ENCODE results near the gene GPBP1. TPM values are rescaled to one million over a fixed set of nuclear protein-coding genes. Genes with fewer than 3 reads are reported as not detected.

GPBP1 gene
- total RNA-seq, 1 experiment from 2014 or later, result 69.5 TPM

GRCh38 chr5:57191163-57191562, 17.3 kb downstream of the GPBP1 start:
- peaks cover 43% of the 10 kb centered on the region; the same call in 1 of the 2 replicates for H4K20me1 ChIP-seq (ENCODE audit: insufficient read depth)
- RAD21 ChIA-PET (ENCODE audit: low non-redundant PET in 1 of 2, low total read pairs in 2 of 2, uncharacterized antibody in 2 of 2, unreplicated experiment in 2 of 2), result no interaction called here
- no peak overlapping the region for H3K4me3 ChIP-seq (replicated peaks in 1 of 2; ENCODE audit: low read depth in 1 of 2, low read length in 2 of 2)
- BruUV-seq (replicated peaks), result no TSS peak
- H3K4me2 ChIP-seq (ENCODE audit: low read length), result no peak overlapping the region
- H3K4me1 ChIP-seq (ENCODE audit: control insufficient read depth in 1 of 2, insufficient read depth in 2 of 2, low read length in 2 of 2), result no peaks in the 10 kb centered on the region; a peak in 1 of 4 replicates
- H3K27me3 ChIP-seq (ENCODE audit: insufficient read depth, low read length), result no peaks in the 10 kb centered on the region
- intact Hi-C loops (cut with micrococcal nuclease), result no loop called here
- H3K9ac ChIP-seq (ENCODE audit: low read length), result no peak overlapping the region
- CTCF ChIA-PET, result no interaction called here
- H3K9me3 ChIP-seq (ENCODE audit: control insufficient read depth in 1 of 2, insufficient read depth in 1 of 2, low read depth in 1 of 2, low read length in 2 of 2), result no peaks in the 10 kb centered on the region
- no peak for ATAC-seq
- H3K27ac ChIP-seq (ENCODE audit: low read depth, low read length), result no peak overlapping the region
- H3K79me2 ChIP-seq (ENCODE audit: insufficient read depth, low read length), result peaks cover 100% of the 10 kb centered on the region
- no peaks in the 10 kb centered on the region for H3K9me2 ChIP-seq (ENCODE audit: insufficient read depth)
- TF ChIP-seq POLR2AphosphoS5 (IDR thresholded peaks at IDR 0.05; ENCODE audit: low read depth, low read length) (no peak), ZNF274 (IDR thresholded peaks at IDR 0.05; ENCODE audit: low read depth, low read length) (no peak), CTCF (IDR thresholded peaks at IDR 0.05 in 2 of 3, conservative IDR thresholded peaks at IDR 0.05 in 1 of 3; ENCODE audit: borderline replicate concordance in 1 of 3, insufficient read depth in 1 of 3, low read depth in 2 of 3, low read length in 2 of 3) (no peak), RAD21 (IDR thresholded peaks at IDR 0.05; ENCODE audit: low read depth) (no peak), SIN3A (IDR thresholded peaks at IDR 0.05; ENCODE audit: low read depth) (no peak), TCF7L2 (IDR thresholded peaks at IDR 0.05; ENCODE audit: borderline replicate concordance, extremely low read depth, insufficient read depth, insufficient read length) (no peak), SP1 (IDR thresholded peaks at IDR 0.05; ENCODE audit: low read depth) (no peak), YY1 (IDR thresholded peaks at IDR 0.05; ENCODE audit: extremely low read depth, insufficient replicate concordance, low read depth, low read length) (no peak), JUND (IDR thresholded peaks at IDR 0.05) (no peak), ELF1 (IDR thresholded peaks at IDR 0.05; ENCODE audit: borderline replicate concordance, low read depth) (no peak), EZH2 (IDR thresholded peaks at IDR 0.05) (no peak), MAX (IDR thresholded peaks at IDR 0.05) (no peak), ZFX (IDR thresholded peaks at IDR 0.05) (no peak), CBX3 (IDR thresholded peaks at IDR 0.05; ENCODE audit: low read depth) (no peak), EZH2phosphoT487 (IDR thresholded peaks at IDR 0.05; ENCODE audit: borderline replicate concordance) (no peak), CEBPB (IDR thresholded peaks at IDR 0.05; ENCODE audit: low read depth) (no peak), EGR1 (IDR thresholded peaks at IDR 0.05; ENCODE audit: low read depth) (no peak)
- TF ChIP-seq, protein P1, sequence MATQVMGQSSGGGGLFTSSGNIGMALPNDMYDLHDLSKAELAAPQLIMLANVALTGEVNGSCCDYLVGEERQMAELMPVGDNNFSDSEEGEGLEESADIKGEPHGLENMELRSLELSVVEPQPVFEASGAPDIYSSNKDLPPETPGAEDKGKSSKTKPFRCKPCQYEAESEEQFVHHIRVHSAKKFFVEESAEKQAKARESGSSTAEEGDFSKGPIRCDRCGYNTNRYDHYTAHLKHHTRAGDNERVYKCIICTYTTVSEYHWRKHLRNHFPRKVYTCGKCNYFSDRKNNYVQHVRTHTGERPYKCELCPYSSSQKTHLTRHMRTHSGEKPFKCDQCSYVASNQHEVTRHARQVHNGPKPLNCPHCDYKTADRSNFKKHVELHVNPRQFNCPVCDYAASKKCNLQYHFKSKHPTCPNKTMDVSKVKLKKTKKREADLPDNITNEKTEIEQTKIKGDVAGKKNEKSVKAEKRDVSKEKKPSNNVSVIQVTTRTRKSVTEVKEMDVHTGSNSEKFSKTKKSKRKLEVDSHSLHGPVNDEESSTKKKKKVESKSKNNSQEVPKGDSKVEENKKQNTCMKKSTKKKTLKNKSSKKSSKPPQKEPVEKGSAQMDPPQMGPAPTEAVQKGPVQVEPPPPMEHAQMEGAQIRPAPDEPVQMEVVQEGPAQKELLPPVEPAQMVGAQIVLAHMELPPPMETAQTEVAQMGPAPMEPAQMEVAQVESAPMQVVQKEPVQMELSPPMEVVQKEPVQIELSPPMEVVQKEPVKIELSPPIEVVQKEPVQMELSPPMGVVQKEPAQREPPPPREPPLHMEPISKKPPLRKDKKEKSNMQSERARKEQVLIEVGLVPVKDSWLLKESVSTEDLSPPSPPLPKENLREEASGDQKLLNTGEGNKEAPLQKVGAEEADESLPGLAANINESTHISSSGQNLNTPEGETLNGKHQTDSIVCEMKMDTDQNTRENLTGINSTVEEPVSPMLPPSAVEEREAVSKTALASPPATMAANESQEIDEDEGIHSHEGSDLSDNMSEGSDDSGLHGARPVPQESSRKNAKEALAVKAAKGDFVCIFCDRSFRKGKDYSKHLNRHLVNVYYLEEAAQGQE (IDR thresholded peaks at IDR 0.05; ENCODE audit: low read depth), result no peak
- TF ChIP-seq, protein P2, sequence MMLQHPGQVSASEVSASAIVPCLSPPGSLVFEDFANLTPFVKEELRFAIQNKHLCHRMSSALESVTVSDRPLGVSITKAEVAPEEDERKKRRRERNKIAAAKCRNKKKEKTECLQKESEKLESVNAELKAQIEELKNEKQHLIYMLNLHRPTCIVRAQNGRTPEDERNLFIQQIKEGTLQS (IDR thresholded peaks at IDR 0.05), result no peak
- POLR2A ChIA-PET, result no interaction called here
- H3K36me3 ChIP-seq (ENCODE audit: control insufficient read depth in 1 of 2, insufficient read depth in 2 of 2, low read length in 2 of 2), result peaks cover 2 to 3% of the 10 kb centered on the region in 2 experiments; a peak in 2 of 4 replicates
- H2AFZ ChIP-seq (ENCODE audit: low read depth, low read length, poor library complexity, severe bottlenecking), result no peak overlapping the region
- DNase-seq (ENCODE audit: low read depth, low spot score), result no peak
